Epithelial cell of prostate (primary cell): ENCODE results near the gene PMM1.
"Not testable (repeated sequence)": the region's sequence is repeated elsewhere in the genome, so short reads cannot be mapped to it uniquely, and the experiment has no call there.

Source experiments
- DNase-seq: peaks from one replicate; pipeline ENCODE4 v3.0.0-alpha.2; 2011; ENCODE audit warnings: low read depth, low spot score
- H3K27ac ChIP-seq: fragments of 450-650 bp; 2 replicates; pipeline ENCODE4 v1.5.1; 2017; ENCODE audit warnings: mild to moderate bottlenecking

PMM1 gene

DNA sequence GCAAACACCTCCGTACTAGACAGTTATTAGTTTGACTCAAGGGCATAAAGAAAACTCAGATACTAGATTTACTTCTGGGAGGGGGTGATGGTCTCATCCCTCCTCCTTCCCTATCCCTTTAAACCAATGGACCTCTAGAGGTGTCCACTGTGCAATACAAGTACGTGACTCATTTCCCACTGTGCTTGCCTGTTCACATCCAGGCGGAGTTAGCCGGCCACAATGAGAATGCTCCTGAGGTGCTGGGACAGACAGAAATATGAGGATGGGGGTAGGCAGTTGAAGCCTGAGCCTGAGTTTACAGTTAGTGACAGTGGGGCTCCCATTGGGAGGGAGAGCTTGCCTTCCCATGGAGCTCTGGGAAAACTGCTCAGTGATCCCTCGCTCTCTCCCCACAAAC is 8.4 kb upstream of the PMM1 start:
- peak; percentile 72 for DNase-seq
- H3K27ac ChIP-seq, result peak overlapping the region; percentile 91

DNA sequence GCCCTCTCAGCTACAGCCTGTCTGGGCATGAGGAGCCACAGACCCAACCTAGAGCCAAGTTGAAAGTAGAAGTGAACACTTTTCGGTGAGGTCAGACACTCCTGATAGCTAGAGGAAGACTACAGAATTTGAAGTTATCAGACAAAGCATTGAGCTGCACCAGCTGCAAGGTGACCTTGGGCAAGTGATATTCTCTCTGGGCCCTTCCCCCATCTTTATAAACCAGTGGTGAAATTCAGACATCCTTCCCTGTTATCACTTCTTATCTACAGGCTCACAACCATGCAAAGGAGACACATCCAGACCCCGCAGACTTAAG is 8.0 kb upstream of the PMM1 start:
- DNase-seq, result no peak
- H3K27ac ChIP-seq, result peak overlapping the region; percentile 91

DNA sequence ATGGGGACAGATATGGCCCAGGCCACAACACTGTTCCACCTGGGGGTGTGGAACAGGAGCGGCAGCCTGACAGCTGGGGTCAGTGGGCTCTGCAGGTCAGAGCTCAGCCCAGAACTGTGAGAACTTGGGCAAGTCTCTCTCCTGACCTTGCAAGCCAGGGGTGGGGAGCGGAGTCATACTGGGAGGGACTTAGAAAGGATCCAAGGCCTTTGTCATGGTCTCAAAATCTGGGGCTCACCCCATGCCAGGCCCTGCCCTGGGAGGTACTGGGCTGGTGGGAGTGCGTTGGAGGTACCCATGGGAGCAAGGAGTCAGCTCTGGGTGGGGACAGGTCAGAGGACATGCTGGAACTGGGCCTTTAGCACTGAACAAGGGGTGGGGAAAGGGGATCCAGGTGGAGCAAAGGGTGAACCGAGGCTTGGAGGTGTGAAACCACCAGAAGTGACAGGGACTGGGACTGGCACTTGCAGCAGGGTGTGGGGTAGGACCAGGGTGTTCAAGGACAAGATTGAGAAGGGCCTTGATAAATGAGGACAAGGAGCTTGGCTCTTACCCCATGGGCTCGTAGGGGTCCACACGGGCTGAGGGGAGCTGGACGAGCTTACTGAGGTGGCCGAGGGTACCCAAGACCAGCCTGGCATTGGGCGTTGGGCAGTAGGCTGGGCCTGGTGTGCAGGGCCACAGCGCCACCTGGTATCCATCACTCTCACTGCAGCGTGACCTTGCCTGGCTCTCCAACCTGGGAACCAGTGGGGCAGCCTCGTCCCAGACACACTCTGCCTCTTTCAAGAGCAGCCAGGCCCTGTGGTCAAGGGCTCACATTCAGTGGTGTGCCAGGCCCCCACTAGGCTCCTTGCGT is 7.4 kb upstream of the PMM1 start:
- no peak for DNase-seq
- H3K27ac ChIP-seq, result peak overlapping the region; percentile 91

DNA sequence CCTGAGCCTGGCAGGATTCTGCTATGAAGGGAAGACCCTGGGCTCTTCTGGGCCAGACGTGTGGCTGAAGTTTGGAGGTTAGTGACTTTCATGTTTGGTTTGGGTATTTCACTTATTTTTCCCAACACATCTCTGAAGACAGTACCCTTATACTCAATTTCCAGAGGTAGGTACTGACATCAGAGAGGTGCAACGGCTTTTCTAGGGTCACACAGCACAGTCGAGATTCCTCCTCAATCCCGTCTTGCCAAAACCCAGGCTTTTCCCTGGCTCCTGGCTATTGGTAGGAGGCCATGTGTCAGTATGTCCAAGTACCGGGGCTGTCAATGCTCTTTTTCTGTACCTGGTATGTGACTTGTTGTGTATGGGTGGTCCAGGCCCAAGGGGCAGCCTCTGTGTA is 6.1 kb upstream of the PMM1 start:
- DNase-seq, result no peak
- H3K27ac ChIP-seq, result no peak overlapping the region

DNA sequence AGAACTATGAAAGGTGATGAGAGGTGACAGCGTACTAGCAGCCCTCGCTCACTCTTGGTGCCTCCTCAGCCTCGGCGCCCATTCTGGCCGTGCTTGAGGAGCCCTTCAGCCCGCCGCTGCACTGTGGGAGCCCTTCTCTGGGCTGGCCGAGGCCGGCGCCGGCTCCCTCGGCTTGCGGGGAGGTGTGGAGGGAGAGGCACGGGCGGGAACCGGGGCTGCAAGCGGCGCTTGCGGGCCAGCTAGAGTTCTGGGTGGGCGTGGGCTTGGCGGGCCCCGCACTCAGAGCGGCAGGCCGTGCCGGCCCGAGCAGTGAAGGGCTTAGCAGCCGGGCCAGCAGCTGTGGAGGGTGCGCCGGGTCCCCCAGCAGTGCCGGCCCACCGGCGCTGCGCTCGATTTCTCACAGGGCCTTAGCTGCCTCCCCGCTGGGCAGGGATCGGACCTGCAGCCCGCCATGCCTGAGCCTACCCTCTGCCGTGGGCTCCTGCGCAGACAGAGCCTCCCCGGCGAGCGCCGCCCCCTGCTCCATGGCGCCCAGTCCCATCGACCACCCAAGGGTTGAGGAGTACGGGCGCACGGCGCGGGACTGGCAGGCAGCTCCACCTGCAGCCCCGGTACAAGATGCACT is 3.8 kb upstream of the PMM1 start:
- DNase-seq, H3K27ac ChIP-seq: not testable (repeated sequence)

DNA sequence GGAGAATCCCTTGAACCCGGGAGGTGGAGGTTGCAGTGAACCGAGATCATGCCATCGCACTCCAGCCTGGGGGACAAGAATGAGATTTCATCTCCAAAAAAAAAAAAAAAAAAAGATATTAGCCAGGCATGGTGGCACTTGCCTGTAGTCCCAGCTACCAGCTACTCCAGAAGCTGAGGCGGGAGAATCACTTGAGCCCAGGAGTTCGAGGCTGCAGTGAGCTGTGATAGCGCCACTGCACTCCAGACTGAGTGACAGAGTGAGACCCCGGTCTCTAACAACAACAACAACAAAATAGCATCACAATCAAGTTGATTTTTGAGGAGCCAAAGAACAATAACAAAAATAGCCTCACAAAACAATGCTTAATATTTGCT is 2.3 kb downstream of the PMM1 start:
- H3K27ac ChIP-seq, result no peak overlapping the region
- no peak for DNase-seq

DNA sequence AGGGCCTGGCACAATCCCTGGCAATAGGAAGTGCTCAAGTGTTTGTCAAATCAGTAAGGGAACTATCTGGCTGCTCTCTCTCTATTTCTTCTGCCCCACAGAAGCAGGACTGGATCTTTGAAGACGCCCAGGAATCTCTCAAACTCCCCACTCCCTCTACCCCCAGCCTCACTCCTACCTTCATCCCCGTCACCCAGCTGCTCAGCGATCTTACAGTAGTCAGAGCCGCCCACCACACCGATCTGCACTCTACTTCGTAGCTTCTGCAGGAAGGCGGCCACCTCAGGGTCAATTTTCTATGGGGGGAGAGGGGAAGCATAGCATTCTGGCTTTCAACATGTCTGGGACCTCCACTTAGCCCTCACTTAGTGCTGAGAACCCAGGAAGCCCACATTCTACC is 3.7 kb downstream of the PMM1 start:
- H3K27ac ChIP-seq, result no peak overlapping the region
- no peak for DNase-seq

DNA sequence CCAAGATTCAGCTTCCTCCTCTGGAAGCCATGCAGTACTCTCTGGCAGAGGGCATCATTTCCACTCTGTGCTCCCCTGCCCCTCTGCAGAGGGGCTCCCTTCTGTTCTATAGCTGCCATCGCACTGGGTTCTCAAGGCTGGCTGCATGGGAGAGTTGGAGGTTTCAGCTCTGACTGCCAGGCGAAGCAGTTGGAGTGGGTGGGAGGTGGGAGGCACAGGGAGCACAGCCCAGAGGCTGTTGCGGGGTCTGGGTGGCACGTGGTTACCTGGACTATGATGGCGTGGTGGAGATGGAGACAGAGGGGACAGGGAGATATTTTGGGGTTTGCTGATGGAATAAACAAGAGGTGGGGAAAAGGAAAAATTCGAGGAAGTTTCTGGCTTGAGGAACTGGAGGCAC is 4.8 kb downstream of the PMM1 start:
- H3K27ac ChIP-seq, result no peak overlapping the region
- no peak for DNase-seq

DNA sequence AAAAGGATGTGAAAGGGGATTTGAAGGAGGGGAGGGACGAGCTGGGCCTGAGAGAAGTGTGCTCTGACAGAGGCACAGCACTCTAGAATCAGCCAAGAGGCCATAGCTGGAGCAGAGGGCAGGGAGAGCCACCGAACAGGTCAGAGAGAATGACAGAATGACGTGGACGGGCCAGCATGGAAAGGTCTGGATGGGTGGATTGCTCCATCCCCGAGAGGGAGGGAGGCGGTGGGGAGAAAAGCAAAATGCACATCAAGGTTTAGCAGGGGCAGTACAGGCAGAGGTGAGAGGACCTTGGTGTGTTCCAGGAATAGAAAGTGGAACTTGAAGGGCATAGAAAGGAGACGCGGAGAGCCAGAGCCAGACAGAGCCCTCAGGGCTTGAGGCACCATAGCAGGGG is 6.9 kb downstream of the PMM1 start:
- H3K27ac ChIP-seq, result no peak overlapping the region
- no peak for DNase-seq

DNA sequence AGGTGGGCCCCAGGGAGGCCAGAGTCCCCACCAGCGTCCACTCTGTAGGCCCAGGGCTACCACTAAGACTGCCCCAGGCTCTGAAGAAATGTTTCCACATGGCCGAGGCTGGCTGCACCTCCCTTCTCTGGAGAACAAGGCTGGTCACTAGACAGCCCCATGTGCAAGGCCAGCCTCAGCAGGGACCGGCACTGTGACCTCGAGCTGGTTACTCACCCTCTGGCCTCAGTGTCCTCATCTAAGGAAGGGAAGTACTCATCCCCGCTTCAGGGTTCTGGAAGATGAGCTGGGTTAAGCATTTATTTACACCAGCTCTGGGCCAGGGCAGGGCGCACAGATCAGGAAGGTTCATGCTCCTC is 9.7 kb downstream of the PMM1 start:
- no peak for DNase-seq
- H3K27ac ChIP-seq, result no peak overlapping the region

DNA sequence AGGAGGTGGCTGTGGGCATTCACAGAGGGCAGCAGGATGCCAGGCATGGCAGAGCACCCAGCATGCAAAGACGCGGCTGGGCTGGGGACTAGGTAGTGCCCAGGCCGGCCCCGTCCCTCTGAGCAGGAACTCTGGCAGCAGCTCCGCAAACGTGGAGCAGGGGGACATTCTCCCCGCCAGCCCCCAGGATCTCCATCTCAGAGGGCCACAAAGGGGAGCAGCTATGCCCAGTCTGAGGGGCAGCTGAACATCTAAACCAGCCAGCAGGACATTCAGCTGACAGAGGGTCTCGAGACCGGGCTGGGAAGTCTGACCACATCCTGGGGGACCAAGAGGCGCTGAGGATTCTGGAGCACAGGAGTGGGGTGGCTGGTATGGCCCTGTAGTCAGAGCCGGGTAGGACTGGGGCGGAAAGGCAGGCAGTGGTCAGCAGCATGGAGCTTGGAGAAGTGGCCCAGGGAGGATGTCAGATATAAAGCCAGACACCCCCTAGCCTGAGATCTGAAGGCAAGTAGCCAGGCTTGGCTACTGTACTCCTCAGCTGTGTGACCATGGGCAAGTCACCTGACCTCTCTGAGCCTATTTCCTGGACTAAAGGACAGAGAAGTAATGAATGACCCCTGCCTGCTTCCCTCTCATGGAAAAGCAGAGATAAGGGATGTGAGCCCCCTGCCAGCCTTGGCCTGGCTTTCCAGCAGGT is 10.2 kb downstream of the PMM1 start:
- DNase-seq, result no peak
- no peak overlapping the region for H3K27ac ChIP-seq

DNA sequence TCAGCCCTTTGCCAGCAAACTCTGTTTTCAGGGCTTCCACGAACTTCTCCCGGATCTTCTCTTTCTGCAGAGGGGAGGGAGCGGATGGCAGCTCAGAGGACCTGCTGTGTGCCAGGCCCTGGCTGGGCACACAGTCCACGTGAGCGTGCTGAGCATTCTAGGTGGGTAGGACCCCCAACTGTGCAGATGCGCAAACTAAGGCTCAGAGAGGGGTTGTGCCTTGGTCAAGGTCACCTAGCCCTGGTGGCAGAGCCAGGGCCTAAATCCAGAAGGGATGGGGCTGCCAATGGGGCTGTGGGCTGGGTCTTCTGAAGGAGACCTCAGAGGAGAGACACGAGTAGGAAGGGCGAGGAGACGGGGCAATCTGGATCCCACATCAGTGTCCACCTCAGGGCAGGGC is 10.8 kb downstream of the PMM1 start:
- no peak overlapping the region for H3K27ac ChIP-seq
- no peak for DNase-seq

DNA sequence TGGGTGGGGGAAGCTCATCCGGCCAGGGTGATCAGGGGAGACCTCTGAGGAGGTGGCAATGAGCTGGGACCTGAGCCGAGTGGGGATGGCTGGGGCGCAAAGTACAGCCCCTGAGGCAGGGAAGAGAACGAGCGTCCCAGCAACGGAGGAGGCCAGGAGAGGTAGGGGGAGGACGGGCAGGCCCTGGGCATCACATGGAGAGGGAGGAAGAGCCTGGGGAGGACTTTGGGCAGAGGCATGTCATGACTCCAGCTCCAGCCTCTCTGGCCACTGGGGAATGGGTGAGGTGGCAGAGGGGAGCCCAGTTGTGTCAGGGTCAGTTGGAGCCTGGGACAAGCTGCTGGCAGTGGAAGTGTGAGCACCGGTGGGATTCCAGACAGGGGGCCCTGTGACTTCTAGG is 11.5 kb downstream of the PMM1 start:
- H3K27ac ChIP-seq, result no peak overlapping the region
- DNase-seq, result no peak

DNA sequence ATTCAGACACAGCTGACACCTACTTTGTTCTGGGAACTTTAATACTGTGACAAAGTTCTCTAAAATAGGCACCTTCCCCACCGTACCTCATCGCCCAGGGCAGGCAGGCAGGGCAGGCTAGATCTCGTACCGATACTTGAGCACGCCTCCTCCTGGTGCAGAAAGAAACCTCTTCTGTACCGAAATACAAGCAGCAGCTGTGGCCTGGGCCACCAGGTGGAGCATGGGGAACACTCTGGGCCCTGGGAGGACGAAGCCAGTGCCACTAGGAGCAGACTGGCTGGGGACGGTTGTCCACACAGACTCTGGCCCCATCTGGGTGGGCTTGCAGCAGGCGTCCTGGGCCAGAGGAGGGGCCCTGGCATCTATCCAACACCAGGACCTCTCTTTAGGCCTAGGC is 12.8 kb downstream of the PMM1 start:
- no peak overlapping the region for H3K27ac ChIP-seq
- no peak for DNase-seq

DNA sequence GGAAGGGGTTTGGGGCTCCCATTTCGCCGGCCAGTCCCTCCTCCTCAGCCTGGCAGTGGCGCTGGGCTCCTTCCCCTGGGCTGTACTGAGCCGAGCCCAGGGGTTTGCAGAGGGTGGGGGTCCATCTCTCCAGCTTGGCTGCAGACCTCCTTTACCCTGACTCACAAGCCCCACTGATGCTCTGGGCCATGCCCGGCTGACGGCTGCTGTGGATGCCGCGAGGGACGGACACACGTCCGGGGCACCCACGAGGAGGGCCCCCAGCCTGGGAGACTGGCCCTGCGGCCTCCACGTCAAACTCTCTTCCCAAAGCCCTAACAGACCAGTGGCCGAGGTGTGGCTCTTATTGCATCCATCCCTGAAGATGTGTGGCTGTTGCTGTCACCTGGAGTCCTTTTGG is 14.1 kb downstream of the PMM1 start:
- no peak for DNase-seq
- H3K27ac ChIP-seq, result no peak overlapping the region

DNA sequence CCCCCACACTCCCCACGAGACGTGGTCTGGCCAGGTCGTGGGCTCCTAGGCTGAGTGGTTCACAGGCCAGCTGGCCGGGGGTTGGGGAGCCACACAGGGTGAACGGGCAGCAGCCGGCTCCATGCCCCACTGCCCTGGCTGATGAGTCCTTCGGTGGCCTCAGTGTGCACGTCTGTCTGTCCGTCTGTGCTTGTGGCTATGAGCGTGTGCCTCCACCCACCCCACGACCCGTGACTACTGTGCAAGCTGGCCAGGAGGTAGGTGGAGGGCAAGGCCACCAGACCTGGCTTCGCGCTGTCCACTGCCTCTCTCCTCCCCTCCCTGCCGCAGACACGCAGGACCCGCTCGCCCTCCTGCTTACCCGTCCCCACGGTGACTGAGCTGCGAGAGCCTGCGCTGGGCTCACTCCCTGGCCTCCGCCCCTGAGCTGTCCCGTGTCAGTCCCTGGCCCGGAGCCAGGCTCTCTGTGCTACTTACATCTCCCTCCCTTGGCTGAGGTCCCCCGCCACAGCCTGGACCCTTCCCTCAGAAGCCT is 14.7 kb downstream of the PMM1 start:
- DNase-seq, result no peak
- no peak overlapping the region for H3K27ac ChIP-seq

DNA sequence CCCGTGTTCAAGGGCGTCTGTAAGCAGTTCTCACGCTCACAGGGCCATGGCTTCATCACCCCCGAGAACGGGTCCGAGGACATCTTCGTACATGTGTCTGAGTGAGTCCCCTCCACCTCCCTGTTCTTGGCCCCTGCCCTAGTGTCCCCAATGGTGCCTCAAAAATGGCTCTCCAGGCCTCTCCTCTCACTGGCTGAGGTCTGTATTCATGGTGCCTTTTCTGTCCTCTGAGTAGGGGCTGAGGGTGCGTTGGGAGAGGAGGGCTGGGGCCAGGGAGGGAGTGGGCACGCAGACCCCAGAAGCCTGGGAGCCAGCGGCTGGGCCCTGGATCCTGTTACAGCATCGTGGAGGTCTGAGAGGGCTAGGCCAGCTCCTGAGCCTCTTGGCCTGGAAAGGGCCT is 16.0 kb downstream of the PMM1 start:
- DNase-seq, result no peak
- H3K27ac ChIP-seq, result no peak overlapping the region

DNA sequence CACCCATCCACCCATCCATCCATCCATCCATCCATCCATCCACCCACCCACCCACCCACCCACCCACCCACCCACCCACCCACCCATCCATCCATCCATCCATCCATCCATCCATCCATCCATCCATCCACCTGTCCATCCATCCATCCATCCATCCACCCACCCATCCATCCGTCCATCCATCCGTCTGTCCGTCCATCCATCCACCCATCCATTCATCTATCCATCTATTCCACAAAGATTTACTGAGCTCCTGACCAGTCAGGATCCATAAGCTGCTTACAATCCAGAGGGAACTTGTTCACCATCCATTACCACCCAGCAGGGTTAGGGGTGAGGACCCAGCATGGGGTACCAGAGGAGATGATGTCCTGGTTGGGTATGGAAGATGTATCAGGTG is 17.3 kb downstream of the PMM1 start:
- not testable (repeated sequence) for DNase-seq, H3K27ac ChIP-seq

DNA sequence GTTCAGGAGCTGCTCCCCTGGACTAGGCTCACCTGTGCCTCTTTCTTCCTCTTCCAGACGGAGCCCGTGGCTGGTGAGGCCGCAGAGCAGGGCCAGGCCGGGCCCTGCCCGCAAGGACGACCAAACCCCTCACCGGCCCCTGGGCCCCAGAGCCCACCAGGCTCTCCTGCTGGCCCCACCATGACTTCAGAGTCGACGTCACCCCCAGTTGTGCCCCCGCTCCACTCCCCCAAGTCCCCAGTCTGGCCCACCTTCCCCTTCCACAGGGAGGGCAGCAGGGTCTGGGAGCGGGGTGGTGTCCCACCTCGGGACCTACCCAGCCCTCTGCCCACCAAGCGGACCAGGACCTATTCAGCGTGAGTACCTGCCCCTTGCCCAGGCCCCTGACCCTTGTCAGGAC is 17.9 kb downstream of the PMM1 start:
- no peak for DNase-seq
- no peak overlapping the region for H3K27ac ChIP-seq

DNA sequence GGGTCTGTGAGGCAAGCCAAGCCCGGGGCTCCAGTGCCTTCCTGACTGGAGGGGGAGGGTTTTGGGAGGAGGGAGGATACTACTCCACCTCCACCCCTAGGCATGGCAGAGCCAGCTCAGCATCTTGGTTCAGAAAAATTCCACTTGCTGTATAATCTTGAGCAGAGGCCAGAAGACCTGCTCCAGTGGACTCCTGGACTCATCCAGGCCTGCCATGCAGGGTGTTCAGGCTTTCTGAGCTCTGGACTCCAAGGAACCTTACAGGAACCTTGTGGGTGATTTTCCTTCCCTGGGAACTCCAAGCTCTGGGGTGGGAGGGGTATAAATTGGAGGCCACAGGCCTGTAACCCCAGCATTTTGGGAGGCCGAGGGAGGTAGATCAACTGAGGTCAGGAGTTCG is 19.4 kb downstream of the PMM1 start:
- H3K27ac ChIP-seq, result no peak overlapping the region
- no peak for DNase-seq

DNA sequence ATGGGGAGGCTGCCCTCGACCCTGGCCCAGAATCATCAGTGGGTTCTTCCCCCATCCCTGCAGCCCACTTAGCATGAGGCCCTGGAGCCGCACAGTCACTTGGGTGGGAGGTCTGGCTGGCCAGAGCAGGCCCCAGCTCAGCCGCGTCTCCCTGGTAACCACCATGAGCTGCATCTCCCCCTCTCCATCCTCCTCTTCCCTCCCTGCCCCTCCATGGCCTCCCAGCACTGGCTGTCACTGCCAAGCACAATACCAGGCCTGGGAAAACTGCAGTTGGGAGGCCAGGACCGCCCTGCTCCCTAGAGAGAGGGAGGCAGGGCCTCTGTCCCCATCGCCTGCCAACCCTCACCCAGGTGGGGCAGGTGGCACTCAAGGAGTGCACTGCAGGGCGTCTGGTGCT is 20.8 kb downstream of the PMM1 start:
- DNase-seq, result no peak
- H3K27ac ChIP-seq, result no peak overlapping the region

DNA sequence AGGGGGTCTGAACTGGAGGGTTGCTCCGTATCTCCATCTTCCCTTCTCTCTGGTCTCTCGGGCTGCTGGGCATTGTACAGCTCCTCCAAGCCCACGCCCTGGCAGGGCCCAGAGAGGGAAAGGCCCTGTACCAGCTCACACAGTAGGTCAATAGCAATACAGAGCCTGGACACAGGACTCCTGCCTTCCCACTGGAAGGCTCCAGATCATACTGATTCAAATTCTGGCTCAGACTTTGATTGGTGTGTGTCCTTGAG is 22.2 kb downstream of the PMM1 start:
- no peak for DNase-seq
- no peak overlapping the region for H3K27ac ChIP-seq
